Fibroblast of lung (primary cell): Measurements from ENCODE around the gene NDUFA11.

Source experiments
- CTCF ChIP-seq, 2 donors: IDR thresholded peaks in 1 of 2; conservative IDR thresholded peaks in 1 of 2; 1 replicate in 1 of 2; 2 replicates in 1 of 2; pipeline ENCODE4 v1.5.1; 2011 to 2012; ENCODE audit warnings: low read length in 2 of 2, control low read depth in 1 of 2, inconsistent platforms in 1 of 2, low read depth in 1 of 2, mild to moderate bottlenecking in 1 of 2
- EZH2 ChIP-seq: IDR thresholded peaks from 2 replicates; pipeline ENCODE4 v1.5.1; 2012; ENCODE audit warnings: low read length, control low read depth, mild to moderate bottlenecking; ENCODE audit errors: missing control alignments

DNA sequence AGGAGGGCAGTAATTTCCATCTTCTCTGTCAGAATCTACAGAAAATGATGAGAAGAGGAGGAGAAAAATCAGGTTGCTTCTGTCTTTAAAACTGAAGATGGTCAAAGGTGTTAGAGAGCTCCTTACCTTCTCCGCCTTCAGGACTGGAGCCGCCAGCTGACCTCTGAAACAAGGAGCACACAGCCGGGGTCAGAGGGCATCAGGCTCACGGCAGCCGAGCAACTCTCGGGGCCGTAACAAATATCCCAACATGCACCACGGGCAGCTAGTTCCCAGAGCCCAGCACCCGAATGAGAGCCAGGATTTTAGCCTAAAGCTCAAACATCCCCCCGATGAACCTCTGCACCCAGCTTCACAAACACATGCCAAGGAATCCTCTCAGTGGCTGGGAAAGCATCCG, 38.1 kb upstream of the NDUFA11 start:
- TF ChIP-seq EZH2 (no peak), CTCF (conservative IDR thresholded peaks at IDR 0.05 in 1 of 2, IDR thresholded peaks at IDR 0.05 in 1 of 2; ENCODE audit: low read depth in 1 of 2, low read length in 2 of 2) (no peak)
